SKM-1 treated with dmso at 0.1 percent for 144 hours (cell line): ENCODE results near the gene SLIRP.
"Not testable (repeated sequence)": the region's sequence is repeated elsewhere in the genome, so short reads cannot be mapped to it uniquely, and the experiment has no call there.

Source experiments
- DNase-seq: peaks from one replicate; lab custom pipeline; 2025; ENCODE audit not compliant: unreplicated experiment; lab: John Stamatoyannopoulos, UW

SLIRP gene

DNA sequence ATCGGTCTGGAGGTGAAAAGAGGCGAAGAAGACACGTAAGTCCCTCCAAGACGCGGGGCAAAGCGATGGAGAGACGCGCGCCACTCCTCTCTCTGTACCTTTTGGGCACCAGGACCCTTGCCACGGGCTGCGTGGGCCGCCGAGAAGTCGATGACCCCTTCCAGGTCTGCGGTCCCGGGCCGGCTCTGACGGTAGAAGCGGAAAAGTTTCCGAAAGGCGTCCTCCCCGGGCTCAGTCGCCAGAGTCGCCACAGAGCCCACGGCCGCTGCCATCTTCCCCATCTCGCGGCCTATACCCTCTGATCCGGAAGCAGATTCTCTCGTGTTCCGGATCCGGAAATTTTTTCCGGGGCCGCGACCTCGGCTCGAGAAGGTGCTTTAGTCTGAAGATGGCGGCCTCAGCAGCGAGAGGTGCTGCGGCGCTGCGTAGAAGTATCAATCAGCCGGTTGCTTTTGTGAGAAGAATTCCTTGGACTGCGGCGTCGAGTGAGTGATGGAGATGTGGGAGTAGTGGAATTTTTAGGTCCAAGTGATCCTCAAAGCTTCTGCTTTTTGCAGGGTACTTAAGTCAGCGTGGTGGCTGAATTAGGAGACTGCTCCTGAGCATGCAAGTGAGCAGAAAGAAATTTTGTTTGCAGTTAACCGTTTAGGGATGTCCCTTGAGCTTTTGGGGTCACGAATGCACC, at the start of gene SLIRP, which contains the start of gene ALKBH1:
Gene SLIRP (plus strand): TSS at position 380 of the 685 bp plus-strand sequence. CDS start 9 bp downstream, at position 389.
Gene ALKBH1 (minus strand): TSS at position 300 of the 685 bp plus-strand sequence. CDS start 19 bp downstream, at position 281.
- DNase-seq, result peak; percentile 45

DNA sequence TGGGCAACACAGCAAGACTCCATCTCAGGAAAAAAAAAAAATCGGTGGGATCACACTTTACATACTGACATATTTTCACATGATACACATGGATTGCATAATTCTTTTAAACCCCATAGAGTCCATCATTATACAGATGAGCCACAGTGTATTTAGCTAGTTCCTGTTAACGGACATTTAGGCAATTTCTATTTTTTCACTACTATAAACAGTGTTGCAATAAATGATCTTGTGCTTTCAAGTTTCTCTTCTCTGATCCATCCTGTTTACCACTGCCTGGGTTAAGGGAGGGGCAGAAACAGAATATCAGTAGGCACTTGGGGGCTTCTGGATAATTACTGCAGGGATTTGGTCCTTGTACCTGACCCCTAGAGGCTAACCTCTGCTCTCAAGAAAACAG, 48.1 kb upstream of the SLIRP start:
- DNase-seq, result peak; percentile 28

DNA sequence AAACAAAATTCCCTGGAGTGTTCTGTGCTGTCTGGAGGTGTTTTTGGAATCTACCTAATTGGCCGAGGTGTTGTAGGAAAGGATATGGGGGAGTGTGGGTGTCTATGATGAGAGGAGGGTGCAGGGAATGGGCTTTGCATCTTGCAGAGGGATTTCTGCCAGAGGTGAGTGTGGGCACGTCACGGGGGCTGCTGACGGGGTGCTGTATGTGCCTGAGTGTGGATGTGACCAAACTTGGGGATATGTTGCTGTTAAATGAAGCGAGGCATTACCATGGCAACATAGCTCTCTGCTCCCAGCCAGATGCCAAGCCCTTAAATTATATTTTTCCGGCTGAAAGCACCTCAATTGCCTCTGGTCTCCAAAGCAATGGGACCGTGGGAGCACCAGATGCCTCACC, 47.1 kb upstream of the SLIRP start:
- no peak for DNase-seq

DNA sequence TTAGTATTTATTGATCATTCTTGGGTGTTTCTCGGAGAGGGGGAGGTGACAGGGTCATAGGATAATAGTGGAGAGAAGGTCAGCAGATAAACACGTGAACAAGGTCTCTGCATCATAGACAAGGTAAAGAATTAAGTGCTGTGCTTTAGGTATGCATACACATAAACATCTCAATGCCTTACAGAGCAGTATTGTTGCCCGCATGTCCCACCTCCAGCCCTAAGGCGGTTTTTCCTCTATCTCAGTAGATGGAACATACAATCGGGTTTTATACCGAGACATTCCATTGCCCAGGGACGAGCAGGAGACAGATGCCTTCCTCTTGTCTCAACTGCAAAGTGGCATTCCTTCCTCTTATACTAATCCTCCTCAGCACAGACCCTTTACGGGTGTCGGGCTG, 46.3 kb upstream of the SLIRP start:
- not testable (repeated sequence) for DNase-seq

DNA sequence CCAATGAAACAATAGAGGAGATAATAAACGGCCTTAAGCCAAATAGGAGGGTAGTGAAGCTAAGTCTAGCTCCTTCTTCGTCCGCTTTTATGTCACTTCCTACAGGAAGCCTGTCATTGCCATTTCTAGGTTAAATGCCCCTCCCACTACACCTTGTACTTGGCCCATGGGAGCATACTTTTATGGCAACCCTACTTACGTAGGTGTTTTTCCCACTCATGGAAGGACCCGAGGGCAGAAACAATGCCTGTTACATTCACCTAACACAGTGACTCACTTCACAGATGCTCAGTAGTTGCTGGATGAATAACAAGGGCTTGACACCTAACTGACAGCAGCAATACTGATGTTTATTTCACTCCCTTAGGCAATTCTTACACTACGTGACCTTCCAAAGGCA, 44.6 kb upstream of the SLIRP start:
- no peak for DNase-seq

DNA sequence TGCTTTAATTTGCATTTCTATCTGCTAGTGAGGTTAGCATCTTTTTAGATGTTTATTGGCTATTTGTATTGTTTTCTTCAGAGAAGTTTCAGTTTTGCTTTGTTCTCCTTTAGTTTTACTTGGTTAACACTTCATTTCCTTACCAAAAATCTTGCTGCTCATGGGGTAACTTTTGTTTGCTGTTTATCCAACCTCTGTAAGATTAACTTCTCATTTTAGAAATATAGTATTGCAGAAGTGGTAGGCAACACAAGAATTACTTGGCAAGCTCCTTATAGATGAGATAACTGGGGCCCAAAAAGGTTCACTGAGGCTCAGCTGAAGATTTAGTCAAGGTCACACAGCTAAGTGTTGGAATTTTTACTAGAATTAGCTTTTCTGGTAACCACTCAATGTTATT, 40.6 kb upstream of the SLIRP start:
- no peak for DNase-seq

DNA sequence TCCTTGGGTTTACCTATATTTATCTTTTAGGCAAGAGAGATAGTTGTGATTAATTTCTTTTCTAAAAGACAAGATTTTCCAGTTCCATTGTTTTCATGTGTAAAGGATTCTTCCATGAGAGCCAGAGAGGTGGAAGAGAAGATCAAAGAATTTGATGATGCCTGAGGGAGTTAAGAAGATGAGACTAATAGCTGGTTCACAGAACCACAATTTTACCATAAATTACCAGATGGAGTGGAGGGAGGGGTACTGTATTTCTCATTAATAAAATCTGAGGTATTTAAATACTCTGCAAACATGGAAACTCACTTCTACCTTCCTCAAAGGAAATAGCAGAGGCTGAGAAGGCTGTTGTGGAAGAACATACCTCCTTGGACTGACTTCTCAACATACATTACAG, 34.7 kb upstream of the SLIRP start:
- DNase-seq, result no peak

DNA sequence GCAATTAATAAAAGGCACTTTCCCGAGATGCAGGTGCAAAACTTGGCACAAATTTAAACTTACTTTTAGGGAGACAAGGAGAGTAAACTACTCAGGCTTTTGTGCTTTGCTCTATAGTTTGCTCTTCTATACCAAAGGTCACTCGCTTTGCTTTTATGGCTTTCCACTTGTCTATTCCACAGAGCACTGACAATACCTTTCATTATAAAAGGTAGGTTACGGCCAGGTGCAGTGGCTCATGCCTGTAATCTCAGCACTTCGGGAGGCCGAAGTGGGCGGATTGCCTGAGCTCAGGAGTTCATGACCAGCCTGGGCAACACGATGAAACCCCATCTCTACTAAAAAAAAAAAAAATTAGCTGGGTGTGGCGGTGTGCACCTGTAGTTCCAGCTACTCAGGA, 33.0 kb upstream of the SLIRP start:
- no peak for DNase-seq

DNA sequence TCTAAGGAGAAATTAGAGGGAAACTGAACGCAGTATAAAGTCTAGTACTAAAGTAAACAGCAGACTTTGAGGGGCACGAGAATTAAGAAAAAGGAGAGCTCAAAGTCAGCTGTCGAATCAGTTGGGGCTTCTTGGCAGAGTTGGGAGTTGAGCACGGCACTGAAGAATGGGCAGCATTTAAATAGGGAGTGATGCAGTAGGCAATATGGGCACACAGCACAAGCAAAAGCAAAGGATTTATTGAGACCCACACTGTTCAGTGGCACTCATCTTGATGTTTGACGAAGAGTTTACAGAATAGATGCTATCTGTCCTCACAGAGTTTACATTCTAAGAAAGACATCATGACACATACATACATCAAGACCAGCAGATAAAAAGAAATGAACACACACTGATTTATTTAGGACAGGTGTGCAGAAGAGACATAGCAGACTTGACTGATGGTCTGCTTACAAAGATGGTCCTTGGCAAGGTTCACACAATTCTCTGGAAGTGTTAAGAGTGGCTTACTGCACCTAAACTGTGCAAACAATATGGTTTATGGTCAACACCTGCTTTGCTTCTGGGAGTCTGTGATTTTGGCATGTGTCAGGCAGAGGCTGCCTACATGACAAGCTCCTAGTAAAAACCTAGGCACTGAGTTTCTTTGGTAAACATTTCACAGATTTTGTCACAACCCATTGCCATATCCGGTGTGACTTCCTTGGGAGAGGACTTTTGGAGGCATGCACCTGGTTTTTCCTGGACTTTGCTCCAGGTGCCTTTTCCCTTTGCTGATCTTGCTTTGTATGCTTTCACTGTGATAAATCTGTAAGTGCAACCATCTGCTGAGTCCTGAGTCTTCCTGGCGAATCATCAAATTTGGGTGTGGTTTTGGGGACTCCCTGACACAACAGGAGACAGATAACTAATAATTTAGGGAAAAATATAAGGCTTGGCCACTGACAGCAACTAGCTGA, 26.4 kb upstream of the SLIRP start:
- DNase-seq, result no peak

DNA sequence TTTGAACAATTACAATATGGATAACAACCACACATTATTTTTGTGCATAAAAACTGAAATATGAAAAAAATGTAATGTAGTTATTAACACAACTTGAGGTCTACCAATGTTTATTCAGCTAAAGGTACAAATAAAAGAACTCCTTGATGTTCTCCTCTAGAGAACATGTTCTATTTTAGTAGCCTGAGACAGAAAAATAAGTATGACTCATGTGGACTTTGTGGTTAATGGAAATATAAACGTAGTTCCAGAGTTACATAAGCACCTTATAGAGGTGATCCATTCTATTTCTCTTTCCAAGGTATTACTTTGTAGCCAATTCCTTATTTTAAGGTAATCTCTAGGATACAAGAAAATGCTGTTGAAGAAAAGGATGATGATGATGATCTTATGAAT, 25.7 kb upstream of the SLIRP start:
- DNase-seq, result no peak

DNA sequence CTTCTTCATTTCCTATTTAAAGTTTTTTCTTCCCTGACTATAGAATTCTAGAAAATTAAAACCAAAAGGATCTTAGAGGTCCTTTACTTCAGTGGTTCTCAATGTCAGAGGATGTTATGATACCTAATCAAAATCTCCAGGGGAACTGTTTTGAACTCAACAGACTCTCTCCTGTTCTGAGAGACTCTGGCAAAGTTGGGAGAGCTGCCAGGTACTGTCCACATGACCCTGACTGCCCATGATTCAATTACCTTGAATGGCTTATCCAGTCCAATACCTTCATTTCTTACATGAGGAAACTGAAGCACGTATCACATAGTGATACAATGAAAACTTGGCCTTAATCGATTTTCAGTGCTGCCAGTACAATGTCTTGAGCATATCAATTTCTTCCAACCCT, 16.6 kb upstream of the SLIRP start:
- DNase-seq, result no peak

DNA sequence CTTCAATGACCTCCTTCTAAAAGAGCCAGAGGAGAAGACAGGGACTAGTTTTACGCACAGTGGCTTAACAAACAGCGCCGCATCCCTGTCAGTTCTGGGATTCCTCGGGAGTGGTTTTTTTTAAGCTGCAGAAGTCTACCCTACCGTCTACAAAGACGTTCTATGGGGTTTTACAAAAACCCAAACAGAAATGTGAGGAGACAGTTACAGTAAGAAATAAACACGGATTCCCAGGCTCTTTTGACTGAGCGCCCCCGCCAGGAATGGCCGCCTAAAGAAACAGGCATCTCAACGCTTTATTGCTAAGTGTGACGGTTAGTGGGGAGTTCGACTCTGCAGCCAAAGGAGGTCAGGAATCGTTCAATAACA, 564 bp upstream of the SLIRP start:
- no peak for DNase-seq

DNA sequence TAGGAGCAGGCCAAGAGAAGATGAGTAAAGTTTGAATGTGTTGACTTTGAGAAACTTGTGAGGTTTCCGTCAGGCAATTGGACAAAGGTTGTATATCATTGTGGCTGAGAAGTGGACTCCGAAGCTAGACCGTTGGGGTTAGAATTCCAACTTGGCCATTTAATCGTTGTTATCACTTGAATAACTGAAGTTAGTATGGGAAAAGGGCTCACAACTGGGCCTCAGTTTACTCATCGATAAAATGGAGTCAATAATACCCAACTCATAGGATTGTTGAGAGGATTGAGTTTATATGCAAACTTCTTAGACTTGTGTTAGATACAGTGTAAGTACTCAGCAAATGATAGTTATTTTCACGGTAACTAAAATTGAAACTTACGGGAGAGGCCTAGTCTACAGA, 846 bp downstream of the SLIRP start:
- DNase-seq, result no peak

DNA sequence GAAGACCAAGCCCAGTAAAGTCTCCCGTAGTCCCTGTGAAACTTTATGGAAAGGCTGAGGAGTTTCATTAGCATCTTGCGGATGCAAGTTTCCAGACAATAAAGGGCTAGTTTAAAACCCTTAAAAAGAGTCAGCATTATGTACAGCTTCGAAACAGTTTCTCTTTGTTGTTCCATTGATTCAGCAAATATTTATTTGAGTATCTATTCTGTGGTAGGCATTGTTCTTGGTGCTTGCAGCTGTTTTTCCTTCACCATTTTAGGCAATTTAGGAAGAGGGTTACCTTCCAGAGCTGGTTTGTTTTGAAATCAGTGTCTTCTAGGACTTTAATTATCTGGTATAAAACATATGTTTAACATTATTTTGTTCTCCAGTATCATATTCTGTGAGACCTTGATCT, 1.5 kb downstream of the SLIRP start:
- DNase-seq, result no peak

DNA sequence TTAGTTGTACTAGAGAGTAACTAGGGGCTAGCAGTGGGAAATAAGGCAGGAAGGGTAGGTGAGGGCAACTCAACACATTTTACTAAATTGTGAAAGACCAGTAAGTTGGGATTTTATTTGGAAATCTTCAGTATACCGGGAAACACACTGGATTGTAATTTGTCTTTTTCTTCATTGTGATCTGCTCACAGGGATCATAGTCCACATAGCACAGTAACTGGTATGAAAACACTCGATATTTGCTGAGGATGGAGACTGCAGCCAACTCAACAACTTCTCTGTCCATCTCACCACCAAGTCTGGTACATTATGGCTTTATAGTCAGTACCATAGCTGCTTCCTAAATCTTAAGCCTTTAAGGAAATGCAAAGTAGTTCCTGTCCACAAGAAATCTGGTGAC, 2.5 kb downstream of the SLIRP start:
- DNase-seq, result no peak

DNA sequence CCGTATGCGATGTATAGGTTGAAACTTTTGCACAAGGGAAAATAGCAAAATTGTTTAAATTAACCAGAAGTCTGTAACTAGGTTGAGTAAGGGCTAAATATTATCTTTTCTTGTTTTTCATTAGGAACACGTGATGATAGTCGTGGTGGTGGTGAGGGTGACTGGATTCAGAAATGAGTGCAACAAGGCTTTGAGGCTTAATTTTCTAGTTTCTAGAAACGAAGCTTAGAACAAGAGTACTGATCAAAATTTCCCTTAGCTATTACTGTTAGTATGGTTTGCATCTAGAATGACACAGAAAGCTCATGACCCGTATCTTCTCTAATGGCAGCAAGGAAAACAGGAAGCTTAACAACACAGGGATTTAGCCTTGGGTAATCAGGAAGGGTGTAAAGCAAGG, 7.0 kb downstream of the SLIRP start:
- no peak for DNase-seq

DNA sequence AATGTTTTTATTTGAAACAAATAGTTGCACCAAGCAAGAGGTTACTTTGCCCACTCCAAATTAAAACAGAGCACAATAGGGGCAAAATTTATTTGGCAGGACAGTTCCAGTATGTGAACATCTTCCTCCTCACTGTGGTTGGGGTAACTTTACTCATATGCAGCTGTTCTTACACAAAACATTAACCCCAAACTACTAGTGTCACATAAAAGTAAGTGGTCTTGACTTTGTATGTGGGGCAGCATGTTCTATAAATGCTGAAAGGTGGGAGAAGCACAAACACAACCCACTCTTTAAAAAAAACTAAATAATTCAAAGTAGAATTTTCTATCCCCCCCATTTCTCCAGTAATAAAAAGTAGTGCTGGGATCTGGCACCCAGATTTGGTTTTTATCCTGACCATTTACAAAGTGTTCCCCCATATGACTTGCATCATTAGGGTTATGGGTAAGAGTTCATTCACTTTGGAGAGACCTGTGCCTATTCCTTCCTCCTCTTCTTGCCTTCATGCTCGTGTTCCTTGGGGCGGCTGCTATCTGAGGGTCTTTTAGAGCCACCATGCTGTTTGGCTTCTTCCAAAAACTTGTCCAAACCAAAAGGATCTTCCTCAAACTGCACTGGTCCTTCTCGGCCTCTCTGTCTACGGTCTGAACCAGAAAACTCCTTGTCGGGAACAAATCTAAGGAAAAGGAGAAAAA, 9.9 kb downstream of the SLIRP start:
- DNase-seq, result no peak

DNA sequence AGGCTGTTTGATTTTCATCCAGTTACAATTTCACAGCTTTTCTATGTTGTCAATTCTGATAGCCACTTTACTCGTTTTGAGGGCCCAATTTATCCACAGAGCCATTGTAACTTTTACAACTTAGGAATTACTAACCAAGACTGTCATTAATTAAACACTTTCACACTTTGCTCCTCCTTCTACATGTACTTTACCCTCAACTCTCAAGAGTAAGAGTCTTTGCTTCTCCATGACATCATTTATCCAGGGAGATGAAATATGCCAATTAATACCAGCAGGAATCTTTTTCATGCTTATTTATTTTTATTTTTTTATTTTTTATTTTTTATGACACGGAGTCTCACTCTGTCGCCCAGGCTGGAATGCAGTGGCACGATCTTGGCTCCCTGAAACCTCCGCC, 13.5 kb downstream of the SLIRP start:
- no peak for DNase-seq

DNA sequence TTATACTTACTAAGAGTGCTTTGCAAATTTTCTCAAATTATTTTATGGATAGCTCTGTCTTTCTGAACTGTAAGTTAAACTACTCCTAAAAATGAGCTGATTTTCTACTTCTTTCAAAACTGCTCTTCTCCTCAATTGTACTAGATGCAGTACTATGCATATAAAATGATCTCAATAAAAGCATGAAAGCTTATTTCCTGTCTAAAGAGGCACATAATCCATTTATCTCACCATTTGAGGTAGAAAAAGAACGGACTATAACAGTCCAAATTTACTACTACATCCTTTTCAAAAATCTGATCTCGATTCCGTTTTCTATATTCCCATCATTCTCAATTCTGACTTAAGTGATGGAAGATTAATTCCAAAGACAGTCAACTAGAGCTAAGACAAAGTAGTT, 14.4 kb downstream of the SLIRP start:
- no peak for DNase-seq

DNA sequence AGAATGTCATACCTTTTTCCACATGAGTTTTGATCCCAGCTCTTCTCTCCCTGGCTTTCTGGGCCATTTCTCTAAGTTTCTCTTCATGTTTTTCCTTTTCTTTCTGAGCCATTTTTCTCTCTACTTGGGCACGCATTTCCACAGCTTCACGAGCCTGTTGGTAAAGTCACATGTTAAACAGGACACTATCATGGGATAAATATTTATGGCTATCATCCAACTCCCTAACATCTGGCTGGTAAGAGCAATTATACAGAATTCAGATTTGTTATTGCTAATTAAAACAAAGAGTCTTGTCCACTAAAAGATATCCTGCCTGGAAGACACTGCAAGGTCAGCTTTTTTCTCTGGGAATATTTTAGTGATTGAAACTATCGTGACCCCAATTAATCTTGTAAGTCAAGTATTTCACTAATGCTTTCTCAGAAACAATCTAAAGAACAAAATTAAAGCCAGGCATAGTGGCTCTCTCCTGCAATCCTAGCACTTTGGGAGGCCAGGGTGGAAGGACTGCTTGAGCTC, 23.1 kb downstream of the SLIRP start:
- no peak for DNase-seq

DNA sequence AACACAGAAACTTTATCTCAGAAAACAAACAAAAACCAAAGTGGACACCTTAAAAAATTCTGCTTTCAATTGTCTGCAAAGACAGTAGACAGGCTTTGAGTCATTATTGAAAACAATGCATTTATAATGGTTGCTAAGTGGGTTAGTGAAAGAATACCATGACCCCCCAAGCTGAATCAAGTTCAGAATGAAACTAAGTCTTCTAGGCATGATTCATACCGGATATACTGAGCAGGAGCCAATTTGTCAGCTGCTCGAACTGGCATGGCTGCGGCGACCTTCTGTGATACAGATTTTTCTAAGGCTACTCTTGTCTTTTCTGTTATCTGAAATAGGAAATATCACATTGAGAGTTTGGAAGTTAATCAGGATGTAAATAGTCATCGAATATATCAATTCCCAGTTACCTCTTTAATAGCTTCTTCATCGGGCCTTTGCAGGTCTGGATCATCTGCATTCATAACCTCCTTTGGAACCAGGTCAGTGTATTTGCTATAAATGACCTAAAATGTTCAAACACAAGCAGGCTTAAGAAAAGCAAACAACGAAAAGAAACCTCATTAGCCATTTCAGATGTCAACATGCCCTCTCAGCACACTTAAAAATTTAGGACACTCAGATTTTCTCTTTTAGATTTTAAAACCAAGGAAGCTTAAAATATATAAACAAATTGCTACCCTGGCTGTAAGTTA, 30.8 kb downstream of the SLIRP start:
- no peak for DNase-seq
